HG03064 (cell line): Measurements from ENCODE around the gene CAPZB.
"Not testable (repeated sequence)": the region's sequence is repeated elsewhere in the genome, so short reads cannot be mapped to it uniquely, and the experiment has no call there.

Source experiments
- ATAC-seq: cut with Tn5 transposase; IDR thresholded peaks from one replicate; pipeline ENCODE4 v1.9.1; 2021; ENCODE audit warnings: low read depth; ENCODE audit not compliant: unreplicated experiment

The CAPZB gene

DNA sequence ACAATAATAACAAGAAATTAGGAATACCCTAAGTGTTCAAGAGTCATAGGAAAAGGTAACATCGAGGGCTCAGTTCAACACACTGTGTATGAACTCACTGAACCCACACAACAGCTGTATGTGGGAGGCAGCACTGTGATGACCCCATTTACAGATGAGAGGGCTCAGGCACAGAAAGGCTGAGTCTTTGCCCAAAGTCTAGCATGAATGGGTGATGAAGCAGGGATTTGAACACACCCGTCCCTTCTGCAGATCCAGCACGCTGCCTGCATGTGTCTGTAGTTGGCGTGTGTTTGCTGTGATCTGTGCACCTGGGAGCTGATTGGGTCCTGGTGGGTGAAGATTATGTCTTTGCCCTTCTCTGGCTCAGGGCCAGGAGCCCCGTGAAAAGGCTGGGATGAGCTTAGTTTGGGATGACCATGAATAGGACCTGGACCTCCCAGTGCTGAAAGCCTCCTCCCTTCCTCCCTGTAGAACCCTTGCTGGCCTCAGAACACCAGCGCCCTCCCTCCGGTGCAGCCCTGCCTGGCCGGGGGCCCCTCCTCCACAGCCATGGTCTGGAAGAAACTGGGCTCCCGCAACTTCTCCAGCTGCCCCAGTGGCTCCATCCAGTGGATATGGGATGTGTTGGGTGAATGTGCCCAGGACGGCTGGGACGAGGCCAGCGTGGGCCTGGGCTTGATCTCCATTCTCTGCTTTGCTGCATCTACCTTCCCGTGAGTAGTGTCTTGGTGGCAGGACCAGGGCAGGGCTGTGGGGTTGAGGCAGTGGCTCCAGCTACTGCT is 168.0 kb downstream of the CAPZB start:
- ATAC-seq, result no peak

DNA sequence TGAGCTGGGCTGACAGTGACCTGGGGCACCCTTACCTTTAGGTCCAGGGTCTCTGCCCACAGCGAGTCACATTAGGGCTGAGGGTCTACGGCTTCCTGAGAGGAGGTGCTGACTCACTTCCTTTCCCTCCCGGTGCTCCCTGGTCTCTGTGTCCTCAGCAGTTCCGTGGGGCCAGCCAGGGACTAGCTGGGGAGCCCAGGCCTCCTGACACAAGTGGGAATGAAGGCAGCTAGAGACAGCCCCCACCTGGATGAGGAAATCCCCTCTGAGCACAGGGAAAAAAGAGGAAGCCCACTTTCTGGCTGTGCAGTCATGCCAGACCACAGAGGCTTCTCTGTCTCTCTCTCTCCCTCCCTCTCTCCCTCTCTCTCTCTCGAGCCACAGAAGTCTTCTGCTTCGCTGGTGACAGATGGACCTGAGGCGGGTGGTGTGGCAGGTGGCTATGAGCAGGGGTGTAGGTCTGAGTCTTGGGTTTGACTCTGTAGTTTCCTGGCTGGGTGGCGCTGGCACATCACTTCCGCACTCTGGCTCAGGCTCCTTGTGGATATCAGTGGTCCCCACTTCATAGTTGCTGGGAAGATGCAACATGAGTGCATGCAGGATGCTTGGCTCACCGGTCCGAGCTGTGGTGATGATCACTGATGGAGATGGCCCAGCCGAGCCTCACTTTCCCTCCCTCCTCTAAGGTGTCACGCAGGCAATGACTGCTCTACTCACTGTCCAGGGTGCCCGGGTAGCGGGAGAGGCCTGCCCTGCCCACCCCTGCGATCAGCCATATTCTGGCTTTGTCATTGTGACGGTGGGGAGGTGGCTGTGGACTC is 169.8 kb downstream of the CAPZB start:
- no peak for ATAC-seq

DNA sequence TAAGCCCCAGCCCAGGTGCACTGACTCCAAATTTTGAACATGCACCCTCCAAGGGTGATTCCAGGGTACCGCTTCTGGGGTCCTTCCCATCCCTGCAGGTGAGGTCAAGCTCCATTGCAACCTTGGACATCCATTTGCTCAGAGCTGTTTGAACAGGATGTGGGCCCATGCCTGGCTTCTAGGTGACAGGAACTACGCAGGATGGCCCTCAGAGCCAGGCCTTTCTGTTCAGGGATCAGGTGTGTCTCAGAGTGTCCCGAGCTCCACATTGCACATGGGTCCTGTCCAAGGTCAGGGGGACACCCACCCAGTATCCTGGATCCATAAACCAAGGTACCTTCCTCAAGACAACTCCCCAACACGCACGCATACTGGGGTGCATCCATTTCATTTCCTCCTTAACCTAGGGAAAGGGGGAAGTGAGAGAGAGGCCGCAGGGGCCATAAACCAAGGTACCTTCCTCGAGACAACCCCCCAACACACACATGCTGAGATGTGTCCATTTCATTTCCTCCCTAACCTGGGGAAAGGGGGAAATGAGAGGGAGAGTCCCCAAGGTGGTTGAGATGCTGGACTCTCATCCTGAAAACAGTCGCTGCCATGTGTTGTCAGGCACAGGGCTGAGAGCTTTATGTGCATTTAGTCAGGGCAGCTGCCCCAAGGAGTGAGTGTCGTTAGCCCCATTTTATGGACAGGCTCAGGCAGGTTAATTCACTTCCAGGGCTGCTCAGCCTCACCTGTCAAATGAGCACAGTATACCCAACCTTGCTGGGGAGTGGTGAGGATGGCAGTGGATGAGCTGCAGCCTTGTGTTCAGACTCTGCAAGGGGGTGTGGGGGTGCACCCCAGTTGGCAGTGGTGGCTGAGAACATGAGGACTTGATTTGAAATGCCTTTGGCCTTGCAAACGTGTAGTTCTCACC is 171.1 kb downstream of the CAPZB start:
- ATAC-seq, result no peak

DNA sequence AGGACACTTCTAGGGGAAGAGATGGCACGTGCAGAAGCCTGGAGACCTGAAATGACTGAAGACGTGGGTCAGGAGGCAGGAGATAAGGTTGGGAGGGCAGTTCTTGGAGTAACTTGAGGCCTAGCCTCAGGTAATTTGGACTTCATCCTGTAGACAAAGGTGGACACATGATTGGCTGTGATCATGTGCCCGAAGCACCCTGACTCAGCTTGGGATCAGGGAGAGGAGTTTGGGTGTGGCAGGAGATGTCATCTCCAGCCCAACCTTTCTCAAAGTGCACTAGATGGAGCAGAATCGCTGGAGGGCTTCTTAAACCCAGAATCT is 171.7 kb downstream of the CAPZB start:
- ATAC-seq, result no peak

DNA sequence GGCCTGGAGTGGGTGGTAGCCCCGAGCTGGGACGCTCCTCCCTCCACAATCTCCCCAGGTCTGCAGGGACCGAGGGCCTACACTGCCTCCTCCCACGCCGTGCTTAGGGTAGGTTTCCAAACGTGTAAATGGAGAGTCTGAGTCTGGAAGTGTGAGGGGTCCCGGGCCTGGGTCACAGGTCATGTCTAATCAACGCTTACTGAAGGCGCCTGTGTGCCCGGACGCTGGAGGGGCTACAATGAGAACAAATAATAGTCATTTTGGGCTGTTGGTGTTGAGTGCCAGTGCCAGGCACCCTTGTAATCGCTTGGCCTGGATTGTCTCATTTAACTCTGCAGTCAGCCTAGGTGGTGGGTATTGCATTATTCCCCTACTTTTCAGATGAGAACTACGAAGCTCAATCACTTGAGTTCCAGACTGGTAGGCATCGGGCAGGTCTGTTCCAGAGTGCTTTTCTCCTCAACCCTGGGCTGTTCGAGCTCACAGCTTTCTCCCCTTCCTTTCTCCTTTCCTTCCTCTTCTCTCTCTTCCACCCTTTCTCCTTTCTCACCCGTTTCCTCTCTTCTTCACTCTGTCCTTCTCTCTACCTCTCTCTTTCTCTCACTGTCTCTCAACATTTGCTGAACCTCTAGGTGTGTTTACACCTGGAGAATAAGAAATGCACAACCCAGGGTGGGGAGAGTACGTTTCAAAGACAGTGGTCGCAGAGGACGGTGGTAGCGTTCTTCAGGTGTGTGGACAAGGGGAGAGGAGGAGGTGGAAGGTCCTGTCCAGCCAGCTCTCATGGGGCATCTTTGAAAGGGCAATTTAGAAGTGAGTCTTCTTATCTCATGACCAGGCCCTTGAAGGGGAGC is 172.3 kb downstream of the CAPZB start:
- no peak for ATAC-seq

DNA sequence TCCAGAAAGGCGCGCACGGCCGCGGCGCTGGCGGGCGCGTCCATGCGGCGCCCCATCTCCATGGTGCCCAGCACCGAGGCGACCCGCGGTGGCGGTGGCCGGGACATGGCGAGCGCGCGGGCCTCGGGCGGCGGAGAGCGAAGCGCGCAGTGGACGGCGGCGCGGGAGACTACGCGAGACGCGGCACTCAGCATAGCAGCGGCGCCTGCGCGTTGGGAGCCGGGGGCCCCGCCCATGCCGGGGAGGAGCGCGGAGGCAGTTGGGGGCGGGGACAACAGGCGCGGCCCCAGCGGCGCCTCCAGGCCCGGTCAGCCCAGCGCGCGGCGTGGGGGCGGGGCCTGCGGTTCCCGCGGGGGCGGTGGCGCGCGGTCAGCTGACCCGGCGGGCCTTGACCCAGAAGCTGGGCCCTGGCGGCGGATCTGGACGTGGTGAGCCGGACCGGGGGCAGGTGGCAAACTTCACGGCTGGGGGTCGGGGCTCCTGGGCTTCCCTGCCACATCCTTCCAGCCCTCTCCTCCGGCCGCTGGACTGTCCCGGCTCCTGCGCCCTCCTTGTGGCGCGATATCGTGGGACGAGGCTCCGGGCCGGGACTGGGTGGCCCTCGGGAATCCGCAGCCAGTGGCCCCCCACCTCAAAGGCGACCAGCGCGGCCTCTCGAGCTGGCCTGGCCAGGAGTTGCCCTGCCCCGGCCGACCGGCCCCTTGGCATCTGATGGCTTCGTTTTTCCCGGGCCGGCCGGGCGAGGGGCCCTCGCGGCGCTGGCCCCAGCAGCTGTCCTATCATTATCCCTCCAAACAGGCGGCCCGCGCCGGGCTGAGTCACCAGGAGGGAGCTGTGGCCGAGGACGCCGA is 173.2 kb downstream of the CAPZB start, which contains the start of the genes AKR7A2 and SLC66A1:
Gene AKR7A2, minus strand, starts transcription at position 214 of the 851 bp plus-strand sequence. Its CDS starts 20 bp downstream, at position 194.
Gene SLC66A1, plus strand, starts transcription at position 396 of the 851 bp plus-strand sequence. CDS start 5,352 bp downstream, outside the sequence.
- peak; percentile 64 for ATAC-seq

DNA sequence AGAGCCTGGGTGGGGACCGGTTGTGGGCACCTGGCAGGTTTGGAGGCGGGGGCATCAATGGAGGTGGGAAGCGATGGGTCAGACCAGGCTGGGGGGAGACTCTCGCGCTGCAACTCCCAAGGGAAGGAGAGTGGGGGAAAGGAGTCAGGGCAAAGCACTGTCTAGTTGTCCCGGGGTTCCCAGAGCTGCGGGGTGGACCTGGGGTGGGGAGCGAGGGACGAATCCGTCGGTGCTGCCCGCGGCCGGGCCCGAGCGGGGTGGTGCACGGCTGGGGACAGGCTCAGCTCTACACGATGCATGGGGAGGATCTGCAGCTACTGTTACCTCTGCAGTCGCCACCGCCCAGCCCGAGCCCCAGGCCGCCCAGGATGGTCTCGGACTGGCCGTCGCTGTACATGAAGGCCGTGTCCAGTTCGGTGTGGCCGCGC is 173.8 kb downstream of the CAPZB start:
- no peak for ATAC-seq

- no peak for ATAC-seq
Observed at GRCh38 chr1:19310720-19311502, 174.4 kb downstream of the CAPZB start.

- no peak for ATAC-seq
Observed at GRCh38 chr1:19310061-19310460, 175.3 kb downstream of the CAPZB start.

- ATAC-seq, result no peak
Observed at GRCh38 chr1:19309123-19309813, 176.1 kb downstream of the CAPZB start.

DNA sequence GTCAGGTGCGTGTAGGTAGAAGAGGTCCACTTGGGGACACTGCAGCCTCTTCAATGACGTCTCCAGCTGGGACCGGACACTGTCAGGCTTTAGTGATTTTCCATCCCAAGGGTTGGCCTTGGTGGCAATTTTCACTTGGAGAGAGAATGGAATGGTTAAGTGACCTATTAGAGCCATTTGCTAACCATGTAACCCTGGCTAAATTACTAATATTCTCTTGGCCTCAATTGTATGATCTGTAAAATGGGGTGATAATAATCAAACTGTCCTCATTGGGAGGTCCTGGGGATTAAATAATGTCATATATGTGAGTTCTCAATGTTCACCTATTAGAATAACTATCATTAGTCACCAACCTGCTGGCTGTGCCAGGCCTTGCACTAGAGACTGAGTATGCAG is 176.8 kb downstream of the CAPZB start:
- ATAC-seq, result no peak

DNA sequence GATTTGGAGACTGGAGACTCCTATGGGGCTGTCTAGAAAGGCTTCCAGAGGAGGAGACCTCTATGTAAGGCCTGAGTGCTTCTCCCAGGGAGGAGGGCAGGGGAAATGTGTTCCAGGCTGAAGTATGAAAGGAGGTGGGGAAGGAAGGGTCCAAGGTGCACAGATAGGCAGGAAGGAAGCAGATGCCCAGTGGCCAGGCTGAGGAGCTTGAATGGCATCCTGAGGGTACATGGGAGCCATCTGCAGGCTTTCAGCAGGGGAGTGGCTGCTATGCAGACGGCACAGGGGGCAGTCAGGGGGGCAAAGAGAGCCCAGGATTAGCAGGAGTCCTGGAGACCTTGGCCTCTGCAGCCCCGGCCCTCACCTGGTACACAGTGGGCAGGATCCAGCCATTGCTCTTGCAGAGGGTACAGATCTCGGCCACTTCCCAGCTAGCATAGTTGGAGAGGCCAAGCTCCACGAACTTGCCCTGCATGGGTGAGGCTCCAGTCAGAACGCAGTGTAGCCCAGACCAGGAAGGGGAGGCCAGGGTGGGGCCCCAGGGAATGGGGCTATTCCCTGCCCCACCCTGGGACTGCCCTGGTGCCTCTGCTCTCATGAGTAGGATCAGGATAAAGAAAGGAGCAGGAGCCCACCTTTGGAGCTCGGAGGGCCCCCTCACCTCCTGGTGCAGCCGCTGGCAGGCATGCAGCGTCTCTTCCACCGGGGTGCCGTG is 177.4 kb downstream of the CAPZB start:
- ATAC-seq, result no peak

- ATAC-seq, result no peak
Observed at GRCh38 chr1:19306941-19307340, 178.4 kb downstream of the CAPZB start.

- no peak for ATAC-seq
Observed at GRCh38 chr1:19305880-19306279, 179.5 kb downstream of the CAPZB start.

GRCh38 chr1:19304081-19304480 is 181.3 kb downstream of the CAPZB start:
- not testable (repeated sequence) for ATAC-seq

GRCh38 chr1:19300211-19300610 is 185.1 kb downstream of the CAPZB start:
- ATAC-seq, result no peak

DNA sequence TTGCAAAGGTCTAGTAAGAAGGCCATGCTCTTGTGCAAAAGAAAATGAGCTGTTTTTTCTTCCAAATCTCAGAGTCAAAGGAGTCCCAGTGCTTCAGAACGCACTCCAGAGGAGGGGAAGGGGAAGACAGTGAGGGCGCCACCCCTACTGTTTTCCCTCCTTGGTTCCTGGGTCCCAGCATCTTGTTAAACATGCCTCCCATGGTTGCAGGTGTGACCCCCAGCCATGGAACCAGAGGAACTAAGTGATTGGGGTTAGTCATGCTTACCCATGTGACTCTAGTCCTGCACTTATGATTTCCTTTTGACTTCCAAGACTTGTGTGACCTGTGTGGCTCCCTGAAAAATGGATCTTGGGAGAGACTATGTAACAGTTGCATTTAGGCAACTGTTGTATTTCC is 190.7 kb downstream of the CAPZB start:
- ATAC-seq, result no peak
